Fibroblast of villous mesenchyme (primary cell): Measurements from ENCODE around the gene CLEC16A. TPM values are rescaled to one million over a fixed set of nuclear protein-coding genes. Genes with fewer than 3 reads are reported as not detected.

Experiments used
- DNase-seq: peaks from one replicate; pipeline ENCODE4 v3.0.0-alpha.2; 2010; ENCODE audit warnings: low read depth
- H3K4me3 ChIP-seq: 2 replicates; pipeline ENCODE4 v1.5.1; 2011; ENCODE audit warnings: low read depth, mild to moderate bottlenecking, low read length
- CTCF ChIP-seq: IDR thresholded peaks from 2 replicates; pipeline ENCODE4 v1.5.1; 2012; ENCODE audit warnings: low read depth, mild to moderate bottlenecking, low read length; ENCODE audit not compliant: insufficient read depth
- total RNA-seq: library from RNA; depleted of rRNA; stranded (reverse); fragments of >200 nt; gene quantifications from 2 replicates; pipeline ENCODE4 v1.2.3, GENCODE V29; 2012

The CLEC16A gene
- total RNA-seq, 1 donor = 32.4 TPM

- no peak for TF ChIP-seq CTCF
Measured at GRCh38 chr16:11138769-11139325, 194.5 kb downstream of the CLEC16A start.

DNA sequence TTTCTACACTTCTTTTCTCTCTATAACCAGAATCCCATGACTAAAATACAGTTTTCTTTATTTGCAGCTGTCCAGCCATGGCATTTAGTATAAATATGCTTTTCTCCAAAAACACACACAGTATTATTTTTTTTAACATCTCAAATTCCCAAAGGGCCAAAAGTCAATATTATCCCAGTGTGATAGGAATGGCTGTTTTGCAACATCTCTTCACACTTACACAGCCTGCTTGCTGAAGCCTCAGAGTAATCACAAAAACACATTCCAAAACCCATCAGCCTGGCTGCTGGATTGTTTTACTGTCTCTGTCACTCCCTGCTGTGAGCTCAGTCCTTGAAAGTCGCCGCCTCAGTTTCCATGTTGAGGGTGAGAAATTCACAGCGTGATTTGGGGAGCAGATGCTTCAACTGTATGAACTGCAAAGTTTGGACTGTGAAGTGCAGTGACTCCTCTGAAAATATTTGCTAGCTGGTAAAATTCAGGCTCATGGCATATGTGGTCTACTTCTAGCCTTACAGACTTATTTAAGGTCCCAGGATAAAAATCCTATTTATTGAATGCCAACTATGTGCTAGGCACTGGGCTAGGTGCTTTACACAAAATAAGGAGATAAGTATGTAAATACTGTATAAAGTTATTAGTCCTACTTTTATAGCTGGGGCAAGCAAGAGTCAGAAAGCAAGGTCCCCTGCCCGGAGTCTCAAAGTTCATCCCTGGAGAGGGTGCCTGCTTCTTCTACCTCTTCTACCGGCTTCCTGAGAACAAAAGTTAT, 195.1 kb downstream of the CLEC16A start:
- no peak overlapping the region for H3K4me3 ChIP-seq
- peak; percentile 82 for DNase-seq
- no peak for TF ChIP-seq CTCF

More at GRCh38 chr16:11138769-11139325, 194.5 kb downstream of the CLEC16A start:
- no peak overlapping the region for H3K4me3 ChIP-seq
- DNase-seq = peak; percentile 60

DNA sequence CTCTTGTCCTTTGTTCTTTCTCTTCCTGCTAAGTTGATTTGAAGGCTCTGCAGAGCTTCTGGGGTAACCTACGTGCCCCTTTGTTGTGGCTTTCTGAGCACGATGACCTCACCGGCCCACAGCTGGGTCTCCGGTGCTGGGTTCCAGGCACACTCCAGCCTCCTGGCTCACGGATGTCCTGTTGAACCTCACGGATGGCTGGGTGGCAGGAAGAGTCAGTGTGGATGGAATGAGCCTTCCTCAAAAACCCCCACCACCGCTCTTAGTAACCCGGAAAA, 195.7 kb downstream of the CLEC16A start:
- no peak overlapping the region for H3K4me3 ChIP-seq
- no peak for DNase-seq
- TF ChIP-seq CTCF = no peak

DNA sequence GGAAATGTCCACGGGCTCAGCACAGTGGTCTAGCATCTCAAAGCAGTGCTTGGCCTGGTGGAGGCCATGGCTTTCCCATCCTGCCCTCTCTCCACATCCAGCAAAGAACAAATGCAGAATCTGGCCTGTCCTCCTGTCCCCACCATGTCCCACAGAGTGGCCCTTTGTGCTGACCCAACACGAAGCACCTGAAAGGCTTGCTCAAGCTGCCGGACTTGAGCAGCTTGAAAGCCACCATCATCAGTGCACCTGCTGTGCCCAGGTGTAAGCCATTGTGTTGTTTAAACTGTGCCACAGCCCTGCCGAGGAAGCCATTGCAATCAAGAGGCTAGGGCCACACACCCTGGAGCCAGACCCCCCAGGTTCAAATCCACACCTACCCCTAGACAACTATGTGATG, 196.1 kb downstream of the CLEC16A start:
- no peak for TF ChIP-seq CTCF
- no peak for DNase-seq
- H3K4me3 ChIP-seq = no peak overlapping the region

DNA sequence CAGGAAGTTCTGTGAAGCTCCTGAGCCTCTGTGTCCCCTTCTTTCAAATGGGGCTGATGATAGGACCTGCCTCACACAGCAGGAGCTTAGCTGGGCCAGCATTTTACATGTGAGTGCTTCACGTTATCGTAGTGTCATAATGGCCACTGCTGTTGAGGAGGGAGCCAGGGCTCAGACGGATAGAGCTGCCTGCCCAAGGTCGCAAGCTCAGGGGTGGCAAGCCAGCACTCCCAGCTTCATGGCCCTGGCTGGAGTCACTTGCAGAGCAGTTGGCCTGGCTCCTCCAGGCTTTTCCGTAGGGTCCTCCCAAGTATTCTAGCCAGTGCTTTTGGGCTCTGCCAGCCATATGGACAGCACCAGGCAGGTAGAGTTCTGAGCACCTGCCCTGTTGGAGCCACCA, 196.5 kb downstream of the CLEC16A start:
- TF ChIP-seq CTCF = no peak
- H3K4me3 ChIP-seq = no peak overlapping the region
- no peak for DNase-seq

DNA sequence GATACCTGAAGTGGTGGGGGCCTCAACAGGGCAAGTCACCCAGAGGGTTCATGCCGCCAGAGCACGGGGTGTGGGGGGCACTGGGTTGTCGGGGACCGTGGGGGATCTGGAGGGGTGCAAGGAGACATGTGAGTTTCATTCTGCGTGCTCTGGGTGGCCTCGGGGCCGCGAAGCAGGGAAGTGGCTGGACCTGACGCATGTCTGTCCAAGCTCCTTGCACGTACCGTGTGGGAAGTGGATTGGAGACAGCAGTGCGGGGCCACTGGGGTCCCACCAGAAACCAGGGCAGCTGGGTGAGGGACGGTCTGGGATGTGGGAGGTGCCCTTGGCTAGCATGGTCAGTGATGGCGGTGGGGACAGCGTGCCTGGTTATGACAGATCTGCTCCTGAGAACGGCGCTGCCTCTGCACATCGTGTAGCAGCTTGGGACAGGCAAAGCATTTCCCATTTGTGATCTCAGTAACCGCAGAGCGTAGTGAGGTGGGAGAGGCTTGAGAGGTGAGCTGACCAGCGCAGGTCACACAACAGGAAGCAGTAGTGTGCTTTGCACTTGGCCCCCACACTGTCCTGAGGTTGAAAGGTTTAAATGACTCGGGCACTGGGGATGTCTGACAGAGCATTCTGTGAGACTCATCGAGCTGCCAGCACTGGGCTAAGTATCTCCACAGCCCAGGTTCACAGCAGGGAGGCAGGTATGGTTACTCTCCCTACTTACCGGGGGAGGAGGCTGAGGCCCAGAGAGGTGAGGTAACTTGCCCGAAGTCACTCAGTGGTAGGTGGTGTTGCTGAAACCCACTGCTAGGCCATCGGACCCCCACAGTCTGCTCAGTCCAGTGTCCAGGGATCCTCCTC, 197.3 kb downstream of the CLEC16A start:
- no peak for DNase-seq
- H3K4me3 ChIP-seq = no peak overlapping the region
- no peak for TF ChIP-seq CTCF
